IMR-90 (cell line): Measurements from ENCODE around the gene KIF18A. TPM values are rescaled to one million over a fixed set of nuclear protein-coding genes. Genes with fewer than 3 reads are reported as not detected.

ENCODE experiments used
- ATAC-seq: fragments of 200-7000 bp; cut with Tn5 transposase; 2 replicates; pipeline ENCODE4 v1.9.1; 2020; ENCODE audit warnings: low read depth, mild to moderate bottlenecking, moderate library complexity
- BruUV-seq: library from RNA; stranded (reverse); fragments of 400-500 nt; replicated peaks from 2 replicates; lab custom pipeline; 2021; lab: Mats Ljungman, UMichigan
- CTCF ChIA-PET: fragments of 300-600 bp; formaldehyde crosslinking; extraction: SDS; loops from one replicate; lab custom pipeline; 2021; ENCODE audit warnings: antibody characterized with exemption; lab: Yijun Ruan, JAX
- POLR2A ChIA-PET: fragments of 300-600 bp; sonication (Branson Sonifier 250); formaldehyde crosslinking; loops from one replicate; lab custom pipeline; 2022; ENCODE audit warnings: antibody characterized with exemption; ENCODE audit not compliant: unreplicated experiment; lab: Charles Lee
- DNase-seq: peaks from one replicate; pipeline ENCODE4 v3.0.0; 2013
- H2AFZ ChIP-seq: replicated peaks from 2 replicates; pipeline ENCODE3; 2013; ENCODE audit warnings: low read length, mild to moderate bottlenecking; ENCODE audit not compliant: poor library complexity
- H2AK5ac ChIP-seq: 2 replicates; pipeline ENCODE4 v1.6.1; 2013; ENCODE audit warnings: low read depth, low read length, inconsistent platforms
- H2AK9ac ChIP-seq: replicated peaks from 2 replicates; pipeline ENCODE3; 2013; ENCODE audit warnings: mild to moderate bottlenecking, low read depth, low read length, moderate library complexity; ENCODE audit not compliant: poor library complexity
- H2BK120ac ChIP-seq: 2 replicates; pipeline ENCODE4 v1.6.1; 2013; ENCODE audit warnings: low read depth, low read length, inconsistent platforms
- H2BK15ac ChIP-seq: 3 replicates; pipeline ENCODE4 v1.6.1; 2013; ENCODE audit warnings: low read depth, low read length, inconsistent platforms
- H2BK20ac ChIP-seq: 2 replicates; pipeline ENCODE4 v1.6.1; 2013; ENCODE audit warnings: low read depth, mild to moderate bottlenecking, inconsistent platforms, low read length, moderate library complexity
- H2BK5ac ChIP-seq: 2 replicates; pipeline ENCODE4 v1.6.1; 2013; ENCODE audit warnings: mild to moderate bottlenecking, low read depth, low read length, inconsistent platforms; ENCODE audit not compliant: poor library complexity, severe bottlenecking
- H3K14ac ChIP-seq: replicated peaks from 2 replicates; pipeline ENCODE4 v1.6.1; 2013; ENCODE audit warnings: low read depth, low read length, inconsistent platforms
- H3K18ac ChIP-seq: 2 replicates; pipeline ENCODE4 v1.6.1; 2013; ENCODE audit warnings: low read depth, low read length, control low read depth
- H3K23ac ChIP-seq: 2 replicates; pipeline ENCODE4 v1.6.1; 2013; ENCODE audit warnings: low read depth, low read length, inconsistent platforms
- H3K27ac ChIP-seq: 2 replicates; pipeline ENCODE4 v1.5.1; 2013; ENCODE audit warnings: mild to moderate bottlenecking, control low read depth, low read length; ENCODE audit not compliant: insufficient read depth
- H3K27me3 ChIP-seq: 2 replicates; pipeline ENCODE4 v1.6.1; 2013; ENCODE audit warnings: low read length; ENCODE audit not compliant: control insufficient read depth, insufficient read depth
- H3K36me3 ChIP-seq: 2 replicates; pipeline ENCODE4 v1.6.1; 2013; ENCODE audit warnings: low read length, mixed read lengths; ENCODE audit not compliant: control insufficient read depth, insufficient read depth
- H3K4ac ChIP-seq: 2 replicates; pipeline ENCODE4 v1.6.1; 2013; ENCODE audit warnings: low read depth, low read length, inconsistent platforms
- H3K4me1 ChIP-seq: 2 replicates; pipeline ENCODE4 v1.6.1; 2013; ENCODE audit warnings: low read length, mixed read lengths; ENCODE audit not compliant: control insufficient read depth, insufficient read depth
- H3K4me2 ChIP-seq: 2 replicates; pipeline ENCODE4 v1.6.1; 2013; ENCODE audit warnings: low read depth, mild to moderate bottlenecking, control low read depth, low read length, moderate library complexity
- H3K4me3 ChIP-seq: 2 replicates; pipeline ENCODE4 v1.5.1; 2013; ENCODE audit warnings: low read depth, mild to moderate bottlenecking, control low read depth, low read length, moderate library complexity; ENCODE audit not compliant: insufficient read depth
- H3K56ac ChIP-seq: 2 replicates; pipeline ENCODE4 v1.6.1; 2013; ENCODE audit warnings: low read length, inconsistent platforms; ENCODE audit not compliant: insufficient read depth; ENCODE audit errors: extremely low read depth
- H3K79me1 ChIP-seq, 2 experiments: 2 replicates each; pipeline ENCODE4 v1.6.1; 2013; ENCODE audit warnings: low read length in 2 of 2, inconsistent platforms in 1 of 2, low read depth in 1 of 2
- H3K9ac ChIP-seq: 2 replicates; pipeline ENCODE4 v1.6.1; 2013; ENCODE audit warnings: low read depth, low read length, control low read depth
- H3K9me1 ChIP-seq: 2 replicates; pipeline ENCODE4 v1.6.1; 2013; ENCODE audit warnings: low read length, inconsistent platforms; ENCODE audit not compliant: insufficient read depth
- H3K9me3 ChIP-seq: 2 replicates; pipeline ENCODE4 v1.6.1; 2013; ENCODE audit warnings: low read length; ENCODE audit not compliant: control insufficient read depth, insufficient read depth
- H4K20me1 ChIP-seq: 2 replicates; pipeline ENCODE4 v1.6.1; 2013; ENCODE audit warnings: low read length, inconsistent platforms; ENCODE audit not compliant: insufficient read depth
- H4K5ac ChIP-seq: 2 replicates; pipeline ENCODE4 v1.6.1; 2013; ENCODE audit warnings: mild to moderate bottlenecking, low read depth, low read length, control low read depth
- H4K8ac ChIP-seq, 2 experiments: 2 replicates each; pipeline ENCODE4 v1.6.1; 2013; ENCODE audit warnings: low read depth in 2 of 2, low read length in 2 of 2, control low read depth in 1 of 2, inconsistent platforms in 1 of 2
- H4K91ac ChIP-seq: 2 replicates; pipeline ENCODE4 v1.6.1; 2013; ENCODE audit warnings: low read depth, low read length, inconsistent platforms; ENCODE audit not compliant: insufficient read depth
- BHLHE40 ChIP-seq: fragments of 150-350 bp; IDR thresholded peaks from 2 replicates; pipeline ENCODE4 v1.6.1; 2016; ENCODE audit warnings: mild to moderate bottlenecking, low read depth, low read length
- CEBPB ChIP-seq: IDR thresholded peaks from 2 replicates; pipeline ENCODE4 v1.6.1; 2012; ENCODE audit warnings: low read depth, low read length, improper control_type of control experiment
- CHD1 ChIP-seq: IDR thresholded peaks from 2 replicates; pipeline ENCODE4 v1.6.1; 2012; ENCODE audit warnings: low read depth, low read length, improper control_type of control experiment
- CTCF ChIP-seq: conservative IDR thresholded peaks from 2 replicates; pipeline ENCODE4 v1.5.1; 2012; ENCODE audit warnings: mild to moderate bottlenecking, low read depth, low read length, improper control_type of control experiment
- FOS ChIP-seq: fragments of 150-350 bp; IDR thresholded peaks from 2 replicates; pipeline ENCODE4 v1.6.1; 2016; ENCODE audit warnings: low read depth, low read length
- MAFK ChIP-seq: IDR thresholded peaks from 2 replicates; pipeline ENCODE4 v1.6.1; 2012; ENCODE audit warnings: low read depth, low read length, improper control_type of control experiment
- MAZ ChIP-seq: IDR thresholded peaks from 2 replicates; pipeline ENCODE4 v1.6.1; 2012; ENCODE audit warnings: low read depth, mild to moderate bottlenecking, low read length, improper control_type of control experiment, moderate library complexity, borderline replicate concordance
- NFE2L2 ChIP-seq: fragments of 150-350 bp; IDR thresholded peaks from 2 replicates; pipeline ENCODE4 v1.6.1; 2016; ENCODE audit warnings: low read depth, mild to moderate bottlenecking, low read length
- RAD21 ChIP-seq: IDR thresholded peaks from 2 replicates; pipeline ENCODE4 v1.6.1; 2012; ENCODE audit warnings: low read length, improper control_type of control experiment
- RCOR1 ChIP-seq: IDR thresholded peaks from 2 replicates; pipeline ENCODE4 v1.6.1; 2012; ENCODE audit warnings: mild to moderate bottlenecking, low read length, improper control_type of control experiment; ENCODE audit not compliant: insufficient replicate concordance
- RFX5 ChIP-seq: IDR thresholded peaks from 2 replicates; pipeline ENCODE4 v1.8.0; 2012; ENCODE audit warnings: low read depth, mild to moderate bottlenecking, low read length, moderate library complexity
- USF2 ChIP-seq: fragments of 150-350 bp; IDR thresholded peaks from 2 replicates; pipeline ENCODE4 v1.6.1; 2017; ENCODE audit warnings: mild to moderate bottlenecking, antibody characterized with exemption, low read length, low read depth
- dilution Hi-C: fragments of 300-500 bp; cut with HindIII; formaldehyde crosslinking; loops from one replicate; pipeline ENCODE4 v1.14.3; 2018; ENCODE audit warnings: low sequenced_read_pairs; ENCODE audit not compliant: unreplicated experiment
- in situ Hi-C: fragments of 300-500 bp; cut with MboI; formaldehyde crosslinking; loops from 3 replicates; pipeline ENCODE4 v1.14.3; 2019; ENCODE audit warnings: low sequenced_read_pairs, inconsistent platforms, mixed read lengths
- intact Hi-C: fragments of 100-400 bp; cut with micrococcal nuclease; formaldehyde crosslinking; loops from 2 replicates; pipeline ENCODE4 v1.10.0; 2022
- polyA plus RNA-seq, 3 experiments: library from polyadenylated mRNA; depleted of rRNA; stranded (reverse); fragments of >200 nt; gene quantifications; 2 replicates each; pipeline ENCODE4 v1.2.3, GENCODE V29; 2012; ENCODE audit warnings: low replicate concordance in 1 of 3
- total RNA-seq: library from RNA; depleted of rRNA; stranded (reverse); fragments of >200 nt; gene quantifications from 2 replicates; pipeline ENCODE4 v1.2.3, GENCODE V29; 2012

The KIF18A gene
- total and polyA plus RNA-seq, 2 of the 4 experiments (the other 2 are of a cell fraction) = 8.9 to 24.4 TPM

- Histone ChIP-seq H3K23ac (peak overlapping the region; percentile 75; the same call in 1 of the 2 replicates), H2AFZ (no peak overlapping the region), H2BK20ac (peak overlapping the region; percentile 52; the same call in 1 of the 2 replicates), H3K9me1 (no peaks in the 10 kb centered on the region), H3K14ac (peak overlapping the region; percentile 84; the same call in 1 of the 2 replicates), H4K91ac (no peak overlapping the region), H3K79me1 (no peaks in the 10 kb centered on the region), H4K8ac (no peak overlapping the region), H3K4me3 (no peak overlapping the region), H3K4ac (no peak overlapping the region), H3K27me3 (no peaks in the 10 kb centered on the region), H2AK5ac (no peak overlapping the region), H3K9ac (no peak overlapping the region), H3K4me2 (peak overlapping the region; percentile 78; the same call in 1 of the 2 replicates), H2BK5ac (peak overlapping the region; percentile 95), H3K36me3 (peaks cover 3% of the 10 kb centered on the region; the same call in 1 of the 2 replicates), H4K5ac (peak overlapping the region; percentile 83; the same call in 1 of the 2 replicates), H3K4me1 (no peaks in the 10 kb centered on the region), H2AK9ac (no peak overlapping the region), H3K18ac (peak overlapping the region; percentile 88; the same call in 1 of the 2 replicates), H4K20me1 (no peaks in the 10 kb centered on the region), H2BK120ac (peak overlapping the region; percentile 80), H3K27ac (no peak overlapping the region), H3K9me3 (no peaks in the 10 kb centered on the region), H3K56ac (no peak overlapping the region), H2BK15ac (no peak overlapping the region)
- no peak for TF ChIP-seq RFX5
- TF ChIP-seq FOS = peak; percentile 59; the same call in 1 of the 2 replicates
- TF ChIP-seq CEBPB = peak; percentile 99
- TF ChIP-seq RCOR1 = no peak
- no peak for TF ChIP-seq CTCF
- no peak for TF ChIP-seq BHLHE40
- no peak for TF ChIP-seq RAD21
- TF ChIP-seq USF2 = no peak
- peak; percentile 93 for TF ChIP-seq MAFK
- TF ChIP-seq MAZ = no peak
- peak; percentile 99 for TF ChIP-seq NFE2L2
- no peak for TF ChIP-seq CHD1
- POLR2A ChIA-PET = no interaction called here
- intact Hi-C loops (no loop called here), dilution Hi-C loops (no loop called here), in situ Hi-C loops (no loop called here)
- DNase-seq (peak; percentile 82), ATAC-seq (peak; percentile 24; the same call in 1 of the 2 replicates)
- BruUV-seq = no TSS peak
- CTCF ChIA-PET = no interaction called here
These were observed 98.6 kb downstream of the KIF18A start for GRCh38 chr11:28009388-28009787.
